HG02973 (cell line): Measurements from ENCODE around the gene BTBD9.

Experiments
- ATAC-seq: cut with Tn5 transposase; IDR thresholded peaks from one replicate; pipeline ENCODE4 v1.9.1; 2021; ENCODE audit warnings: moderate library complexity; ENCODE audit not compliant: unreplicated experiment

The BTBD9 gene

GRCh38 chr6:38485488-38485887 is 154.2 kb downstream of the BTBD9 start:
- ATAC-seq = no peak

GRCh38 chr6:38484656-38485055 is 155.1 kb downstream of the BTBD9 start:
- no peak for ATAC-seq

- ATAC-seq = no peak
These were observed 156.2 kb downstream of the BTBD9 start for GRCh38 chr6:38483526-38483925.

- no peak for ATAC-seq
These were observed 157.3 kb downstream of the BTBD9 start for GRCh38 chr6:38482466-38482865.

GRCh38 chr6:38481851-38482250 is 157.9 kb downstream of the BTBD9 start:
- ATAC-seq = no peak

GRCh38 chr6:38481211-38481836 is 158.4 kb downstream of the BTBD9 start:
- no peak for ATAC-seq

GRCh38 chr6:38480036-38480435 is 159.7 kb downstream of the BTBD9 start:
- ATAC-seq = no peak

- no peak for ATAC-seq
These were observed 160.4 kb downstream of the BTBD9 start for GRCh38 chr6:38479331-38479730.

- no peak for ATAC-seq
These were observed 162.0 kb downstream of the BTBD9 start for GRCh38 chr6:38477680-38478260.

- no peak for ATAC-seq
These were observed 162.8 kb downstream of the BTBD9 start for GRCh38 chr6:38476888-38477287.

- ATAC-seq = no peak
These were observed 163.6 kb downstream of the BTBD9 start for GRCh38 chr6:38476141-38476540.

- ATAC-seq = no peak
These were observed 169.2 kb downstream of the BTBD9 start for GRCh38 chr6:38470548-38470947.

GRCh38 chr6:38467566-38467965 is 172.2 kb downstream of the BTBD9 start:
- no peak for ATAC-seq

GRCh38 chr6:38460186-38460585 is 179.5 kb downstream of the BTBD9 start:
- ATAC-seq = no peak

GRCh38 chr6:38459291-38459690 is 180.4 kb downstream of the BTBD9 start:
- ATAC-seq = no peak

GRCh38 chr6:38453861-38454260 is 185.9 kb downstream of the BTBD9 start:
- ATAC-seq = no peak

GRCh38 chr6:38452816-38453660 is 186.7 kb downstream of the BTBD9 start:
- ATAC-seq = no peak

- ATAC-seq = no peak
These were observed 189.0 kb downstream of the BTBD9 start for GRCh38 chr6:38450717-38451116.

GRCh38 chr6:38445925-38446324 is 193.8 kb downstream of the BTBD9 start:
- ATAC-seq = no peak

GRCh38 chr6:38445336-38445735 is 194.4 kb downstream of the BTBD9 start:
- ATAC-seq = no peak

GRCh38 chr6:38443352-38444144 is 196.2 kb downstream of the BTBD9 start:
- ATAC-seq = no peak
